K562 (cell line): Measurements from ENCODE around the gene RAD51D. TPM values are rescaled to one million over a fixed set of nuclear protein-coding genes. Genes with fewer than 3 reads are reported as not detected.

Experiments used
- CC2D1A ChIP-seq: fragments of 450-650 bp; IDR thresholded peaks from 2 replicates; pipeline ENCODE4 v1.6.1; 2017; ENCODE audit warnings: mild to moderate bottlenecking
- JUN ChIP-seq, 2 experiments: sonication (generic) in 1 of 2; formaldehyde crosslinking in 1 of 2; IDR thresholded peaks; 2 replicates each; pipeline versions ENCODE4 v1.6.1 to v1.8.0; 2012 to 2022; ENCODE audit warnings: borderline replicate concordance in 2 of 2, mild to moderate bottlenecking in 2 of 2, improper control_type of control experiment in 1 of 2, low read depth in 1 of 2, low read length in 1 of 2, missing genetic modification reagents in 1 of 2
- POLR2A ChIP-seq: fragments of 450-650 bp; conservative IDR thresholded peaks from 2 replicates; pipeline ENCODE4 v1.6.1; 2016
- SETDB1 ChIP-seq: IDR thresholded peaks from one replicate; pipeline ENCODE4 v1.6.1; 2012; ENCODE audit warnings: low read length, control low read depth, inconsistent platforms
- SNIP1 ChIP-seq: fragments of 450-650 bp; IDR thresholded peaks from 2 replicates; pipeline ENCODE4 v1.7.1; 2017; ENCODE audit warnings: low read depth, mild to moderate bottlenecking
- ZC3H4 ChIP-seq: sonication (generic); formaldehyde crosslinking; IDR thresholded peaks from 2 replicates; pipeline ENCODE4 v1.9.0; 2021; ENCODE audit warnings: missing genetic modification reagents, borderline replicate concordance
- ZNF197 ChIP-seq: fragments of 200-800 bp; sonication (Bioruptor generic); IDR thresholded peaks from 2 replicates; pipeline ENCODE4 v1.6.1; 2016; ENCODE audit warnings: low read depth, missing genetic modification characterization, missing compliant biosample characterization
- polyA plus RNA-seq, 8 experiments: library from polyadenylated mRNA; depleted of rRNA in 4 of 8; stranded (reverse) in 5 of 8; unstranded in 3 of 8; fragments of >200 nt; fragmentation: Nextera tagmentation in 2 of 8; fragmentation: Illumina TruSeq in 1 of 8; extraction: Ambion mirVana in 2 of 8; extraction: Trizol in 1 of 8; gene quantifications; 2 replicates each; pipeline versions ENCODE4 v1.2.1 to v1.2.3, GENCODE V29; 2011 to 2014; ENCODE audit warnings: inconsistent platforms in 1 of 8, missing spikeins in 1 of 8
- total RNA-seq, 7 experiments: library from RNA; depleted of rRNA in 6 of 7; stranded (reverse); fragments of >200 nt in 6 of 7; fragmentation: Illumina TruSeq in 2 of 7; extraction: Trizol in 2 of 7; gene quantifications; 2 replicates each; pipeline versions ENCODE4 v1.2.1 to v1.2.3, GENCODE V29; 2011 to 2021; ENCODE audit warnings: low replicate concordance in 1 of 7
- TF ChIP-seq, protein P1 (sequence below): sonication (generic); formaldehyde crosslinking; IDR thresholded peaks from 2 replicates; pipeline ENCODE4 v1.8.0; 2023; ENCODE audit warnings: missing genetic modification reagents, mild to moderate bottlenecking, borderline replicate concordance
- TF ChIP-seq, protein P2 (sequence below), 2 experiments: IDR thresholded peaks in 1 of 2; conservative IDR thresholded peaks in 1 of 2; 2 replicates each; pipeline ENCODE4 v1.6.1; 2016; ENCODE audit warnings: low read depth in 2 of 2, mild to moderate bottlenecking in 1 of 2, missing compliant biosample characterization in 1 of 2, missing genetic modification characterization in 1 of 2, moderate library complexity in 1 of 2

Gene RAD51D
- total and polyA plus RNA-seq, 9 of the 15 experiments (the other 6 are each of a cell fraction or from before 2014, with no cell fraction given): 2.2 to 16.9 (median 8.7) TPM

DNA sequence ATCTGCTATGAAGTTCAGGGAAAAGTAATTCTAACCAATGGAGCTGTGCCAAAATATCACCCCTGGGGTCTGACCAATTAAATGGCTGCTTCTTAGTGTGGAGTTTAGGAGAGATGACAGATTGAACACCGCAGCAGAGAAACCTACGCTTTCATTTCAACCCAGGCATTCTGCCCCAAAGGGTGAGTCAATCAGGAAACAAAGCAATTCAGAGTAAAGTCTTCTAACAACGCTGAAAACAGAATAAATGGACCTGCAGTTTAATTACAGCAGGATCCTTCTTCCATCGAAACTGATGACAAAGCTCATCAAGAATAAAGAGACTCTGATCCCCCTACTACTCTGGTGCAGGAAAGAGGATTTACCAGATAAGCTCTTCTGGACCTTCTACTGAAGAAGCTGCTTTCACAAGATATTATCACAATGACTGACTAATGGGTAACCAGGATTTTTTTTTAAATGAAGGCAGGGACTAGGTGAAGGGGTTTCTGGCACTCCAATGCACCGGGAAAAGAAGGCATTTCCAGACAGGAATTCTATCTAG lies 72.8 kb downstream of the RAD51D start (continued):
- TF ChIP-seq, protein P1, sequence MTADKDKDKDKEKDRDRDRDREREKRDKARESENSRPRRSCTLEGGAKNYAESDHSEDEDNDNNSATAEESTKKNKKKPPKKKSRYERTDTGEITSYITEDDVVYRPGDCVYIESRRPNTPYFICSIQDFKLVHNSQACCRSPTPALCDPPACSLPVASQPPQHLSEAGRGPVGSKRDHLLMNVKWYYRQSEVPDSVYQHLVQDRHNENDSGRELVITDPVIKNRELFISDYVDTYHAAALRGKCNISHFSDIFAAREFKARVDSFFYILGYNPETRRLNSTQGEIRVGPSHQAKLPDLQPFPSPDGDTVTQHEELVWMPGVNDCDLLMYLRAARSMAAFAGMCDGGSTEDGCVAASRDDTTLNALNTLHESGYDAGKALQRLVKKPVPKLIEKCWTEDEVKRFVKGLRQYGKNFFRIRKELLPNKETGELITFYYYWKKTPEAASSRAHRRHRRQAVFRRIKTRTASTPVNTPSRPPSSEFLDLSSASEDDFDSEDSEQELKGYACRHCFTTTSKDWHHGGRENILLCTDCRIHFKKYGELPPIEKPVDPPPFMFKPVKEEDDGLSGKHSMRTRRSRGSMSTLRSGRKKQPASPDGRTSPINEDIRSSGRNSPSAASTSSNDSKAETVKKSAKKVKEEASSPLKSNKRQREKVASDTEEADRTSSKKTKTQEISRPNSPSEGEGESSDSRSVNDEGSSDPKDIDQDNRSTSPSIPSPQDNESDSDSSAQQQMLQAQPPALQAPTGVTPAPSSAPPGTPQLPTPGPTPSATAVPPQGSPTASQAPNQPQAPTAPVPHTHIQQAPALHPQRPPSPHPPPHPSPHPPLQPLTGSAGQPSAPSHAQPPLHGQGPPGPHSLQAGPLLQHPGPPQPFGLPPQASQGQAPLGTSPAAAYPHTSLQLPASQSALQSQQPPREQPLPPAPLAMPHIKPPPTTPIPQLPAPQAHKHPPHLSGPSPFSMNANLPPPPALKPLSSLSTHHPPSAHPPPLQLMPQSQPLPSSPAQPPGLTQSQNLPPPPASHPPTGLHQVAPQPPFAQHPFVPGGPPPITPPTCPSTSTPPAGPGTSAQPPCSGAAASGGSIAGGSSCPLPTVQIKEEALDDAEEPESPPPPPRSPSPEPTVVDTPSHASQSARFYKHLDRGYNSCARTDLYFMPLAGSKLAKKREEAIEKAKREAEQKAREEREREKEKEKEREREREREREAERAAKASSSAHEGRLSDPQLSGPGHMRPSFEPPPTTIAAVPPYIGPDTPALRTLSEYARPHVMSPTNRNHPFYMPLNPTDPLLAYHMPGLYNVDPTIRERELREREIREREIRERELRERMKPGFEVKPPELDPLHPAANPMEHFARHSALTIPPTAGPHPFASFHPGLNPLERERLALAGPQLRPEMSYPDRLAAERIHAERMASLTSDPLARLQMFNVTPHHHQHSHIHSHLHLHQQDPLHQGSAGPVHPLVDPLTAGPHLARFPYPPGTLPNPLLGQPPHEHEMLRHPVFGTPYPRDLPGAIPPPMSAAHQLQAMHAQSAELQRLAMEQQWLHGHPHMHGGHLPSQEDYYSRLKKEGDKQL (CRISPR knock-in tag): no peak
- TF ChIP-seq CC2D1A: no peak
- no peak for TF ChIP-seq ZC3H4 (CRISPR knock-in tag)
- no peak for TF ChIP-seq SNIP1
- TF ChIP-seq POLR2A: no peak
- TF ChIP-seq SETDB1: no peak
- no peak for TF ChIP-seq JUN (IDR thresholded peaks at IDR 0.05; ENCODE audit: borderline replicate concordance, low read depth, low read length)
- no peak for TF ChIP-seq JUN (CRISPR knock-in tag; IDR thresholded peaks at IDR 0.05; ENCODE audit: borderline replicate concordance)
- TF ChIP-seq, protein P2, sequence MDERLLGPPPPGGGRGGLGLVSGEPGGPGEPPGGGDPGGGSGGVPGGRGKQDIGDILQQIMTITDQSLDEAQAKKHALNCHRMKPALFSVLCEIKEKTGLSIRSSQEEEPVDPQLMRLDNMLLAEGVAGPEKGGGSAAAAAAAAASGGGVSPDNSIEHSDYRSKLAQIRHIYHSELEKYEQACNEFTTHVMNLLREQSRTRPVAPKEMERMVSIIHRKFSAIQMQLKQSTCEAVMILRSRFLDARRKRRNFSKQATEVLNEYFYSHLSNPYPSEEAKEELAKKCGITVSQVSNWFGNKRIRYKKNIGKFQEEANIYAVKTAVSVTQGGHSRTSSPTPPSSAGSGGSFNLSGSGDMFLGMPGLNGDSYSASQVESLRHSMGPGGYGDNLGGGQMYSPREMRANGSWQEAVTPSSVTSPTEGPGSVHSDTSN (CRISPR knock-in tag; IDR thresholded peaks at IDR 0.05; ENCODE audit: low read depth): no peak
- TF ChIP-seq, protein P2 (tag; conservative IDR thresholded peaks at IDR 0.05; ENCODE audit: low read depth): peak; percentile 53; the same call in 1 of the 2 replicates
- no peak for TF ChIP-seq ZNF197 (CRISPR knock-in tag)
- TF ChIP-seq, all 486 proteins: peak for 14
